ENCODE results near the gene ICAM5.

Gene ICAM5

GRCh38 chr19:10270180-10270615, 19.6 kb upstream of the ICAM5 start:
- Histone ChIP-seq H4K20me1 (ENCODE audit: insufficient read depth, low read length) (no peaks in the 10 kb centered on the region), H3K27ac (ENCODE audit: low read length) (peak overlapping the region; percentile 46; the same call in 1 of the 2 replicates), H3K4me1 (ENCODE audit: low read length) (0 out of 2 replicates have a peak, but pooled peaks cover 13% of the 10 kb centered on the region), H3K79me2 (ENCODE audit: low read length) (peaks cover 8% of the 10 kb centered on the region; the same call in 1 of the 2 replicates), H3K36me3 (replicated peaks; ENCODE audit: insufficient read depth, low read length) (no peaks in the 10 kb centered on the region), H3K4me3 (ENCODE audit: low read length) (peak overlapping the region; percentile 57), H2AFZ (ENCODE audit: low read length) (peak overlapping the region; percentile 81), H3K9me2 (replicated peaks; ENCODE audit: insufficient read depth, low read length) (no peaks in the 10 kb centered on the region), H3F3A (ENCODE audit: insufficient read depth, low read length) (no peaks in the 10 kb centered on the region), H3K9ac (ENCODE audit: low read length) (peak overlapping the region; percentile 36; the same call in 1 of the 2 replicates), H3K9me3 (replicated peaks; ENCODE audit: insufficient read depth, low read length) (no peaks in the 10 kb centered on the region), H3K4me2 (ENCODE audit: low read depth, low read length) (peak overlapping the region; percentile 98), H3K27me3 (replicated peaks; ENCODE audit: insufficient read depth, low read length) (no peaks in the 10 kb centered on the region)
- TF ChIP-seq EZH2phosphoT487 (IDR thresholded peaks at IDR 0.05; ENCODE audit: low read length), result no peak
- TF ChIP-seq EZH2 (optimal IDR thresholded peaks at IDR 0.05; ENCODE audit: low read depth, low read length), result no peak
- DNase-seq, result peak; percentile 41

- Histone ChIP-seq H3K4me1 (ENCODE audit: low read length) (0 out of 2 replicates have a peak, but pooled peaks cover 13% of the 10 kb centered on the region), H2AFZ (ENCODE audit: low read length) (peak within 1 kb of the TSS; percentile 81), H3K79me2 (ENCODE audit: low read length) (peaks cover 8% of the 10 kb centered on the region; the same call in 1 of the 2 replicates), H3K36me3 (replicated peaks; ENCODE audit: insufficient read depth, low read length) (no peaks in the 10 kb centered on the region), H3K27ac (ENCODE audit: low read length) (peak within 1 kb of the TSS; percentile 46), H3K9me3 (replicated peaks; ENCODE audit: insufficient read depth, low read length) (no peaks in the 10 kb centered on the region), H3K4me3 (ENCODE audit: low read length) (peak within 1 kb of the TSS; percentile 57), H3K27me3 (replicated peaks; ENCODE audit: insufficient read depth, low read length) (no peaks in the 10 kb centered on the region), H3F3A (ENCODE audit: insufficient read depth, low read length) (no peaks in the 10 kb centered on the region), H3K9me2 (replicated peaks; ENCODE audit: insufficient read depth, low read length) (no peaks in the 10 kb centered on the region), H4K20me1 (ENCODE audit: insufficient read depth, low read length) (no peaks in the 10 kb centered on the region), H3K9ac (ENCODE audit: low read length) (peak within 1 kb of the TSS; percentile 36), H3K4me2 (ENCODE audit: low read depth, low read length) (peak within 1 kb of the TSS; percentile 98)
- TF ChIP-seq EZH2 (optimal IDR thresholded peaks at IDR 0.05; ENCODE audit: low read depth, low read length) (no peak), EZH2phosphoT487 (IDR thresholded peaks at IDR 0.05; ENCODE audit: low read length) (no peak), CTCF (IDR thresholded peaks at IDR 0.05; ENCODE audit: low read length) (no peak)
- peak; percentile 86 for DNase-seq
Observed at GRCh38 chr19:10270616-10271394, 18.9 kb upstream of the ICAM5 start, which contains the start of gene ICAM1. Gene ICAM1 (plus strand): TSS chr19:10271120. CDS start chr19:10271160, 40 bp downstream.

- no peak for DNase-seq
- H2AFZ ChIP-seq (ENCODE audit: low read length), result 0 out of 2 replicates have a peak overlapping the region, but pooled peaks have one; percentile 81
- no peaks in the 10 kb centered on the region for H4K20me1 ChIP-seq (ENCODE audit: insufficient read depth, low read length)
Observed at GRCh38 chr19:10271543-10272086, 18.1 kb upstream of the ICAM5 start.

More at GRCh38 chr19:10271543-10272086, 18.1 kb upstream of the ICAM5 start:
- Histone ChIP-seq H3K9me2 (replicated peaks; ENCODE audit: insufficient read depth, low read length) (no peaks in the 10 kb centered on the region), H3K27me3 (replicated peaks; ENCODE audit: insufficient read depth, low read length) (no peaks in the 10 kb centered on the region), H3K79me2 (ENCODE audit: low read length) (peaks cover 8% of the 10 kb centered on the region; the same call in 1 of the 2 replicates), H3K4me2 (ENCODE audit: low read depth, low read length) (peak overlapping the region; percentile 98), H3K4me3 (ENCODE audit: low read length) (peak overlapping the region; percentile 57), H3K36me3 (replicated peaks; ENCODE audit: insufficient read depth, low read length) (no peaks in the 10 kb centered on the region), H3F3A (ENCODE audit: insufficient read depth, low read length) (no peaks in the 10 kb centered on the region), H3K4me1 (ENCODE audit: low read length) (0 out of 2 replicates have a peak, but pooled peaks cover 13% of the 10 kb centered on the region), H3K9me3 (replicated peaks; ENCODE audit: insufficient read depth, low read length) (no peaks in the 10 kb centered on the region), H3K27ac (ENCODE audit: low read length) (peak overlapping the region; percentile 46; the same call in 1 of the 2 replicates), H3K9ac (ENCODE audit: low read length) (peak overlapping the region; percentile 36; the same call in 1 of the 2 replicates)
- TF ChIP-seq EZH2phosphoT487 (IDR thresholded peaks at IDR 0.05; ENCODE audit: low read length), result no peak
- TF ChIP-seq EZH2 (optimal IDR thresholded peaks at IDR 0.05; ENCODE audit: low read depth, low read length), result no peak
- no peak for TF ChIP-seq CTCF (IDR thresholded peaks at IDR 0.05; ENCODE audit: low read length)

All from MM.1S (cell line).